Muscle of arm (tissue), 14 donors: ENCODE measurements around the gene SRRM1. TPM values are rescaled to one million over a fixed set of nuclear protein-coding genes. Genes with fewer than 3 reads are reported as not detected.

Source experiments
- DNase-seq: peaks from one replicate; pipeline ENCODE4 v3.0.0-alpha.2; 2013
- long read RNA-seq, 11 donors: transcript quantifications; one replicate each; lab custom pipeline, GENCODE V29; 2026
- polyA plus RNA-seq, 12 donors: library from polyadenylated mRNA; unstranded; fragments of 120-200 nt; gene quantifications; one replicate each; pipeline ENCODE4 v1.2.1, GENCODE V29; 2013; ENCODE audit not compliant: insufficient read length in 12 of 12

Gene SRRM1
- 100 to 1,000 TPM in 6 of 12 donors, 10 to 100 TPM in 5, not detected in 1; 71.9 to 207 (median 106) TPM for polyA plus RNA-seq
- long read RNA-seq, donor 1, transcript SRRM1-216 (2 exons, 513 nt) = major isoform, 8 of 48 reads
- long read RNA-seq, donor 1, partial matches to known transcripts = 35 of 48 reads
- long read RNA-seq, donor 1, other reads (novel, unspliced or antisense) = 0 of 48 reads
- long read RNA-seq, donor 2, partial matches to known transcripts = 17 of 21 reads
- long read RNA-seq, donor 2, other reads (novel, unspliced or antisense) = 0 of 21 reads
- long read RNA-seq, donor 3, partial matches to known transcripts = 45 of 48 reads
- long read RNA-seq, donor 3, other reads (novel, unspliced or antisense) = 0 of 48 reads
- long read RNA-seq, donor 4, partial matches to known transcripts = 0 of 2 reads
- long read RNA-seq, donor 4, other reads (novel, unspliced or antisense) = 0 of 2 reads
- long read RNA-seq, donor 5, full-length matches to known transcripts = 8 of 65 reads
- long read RNA-seq, donor 5, partial matches to known transcripts = 57 of 65 reads
- long read RNA-seq, donor 5, other reads (novel, unspliced or antisense) = 0 of 65 reads
- long read RNA-seq, donor 6, partial matches to known transcripts = 23 of 29 reads
- long read RNA-seq, donor 6, other reads (novel, unspliced or antisense) = 0 of 29 reads
- long read RNA-seq, donor 7, partial matches to known transcripts = 42 of 44 reads
- long read RNA-seq, donor 7, other reads (novel, unspliced or antisense) = 0 of 44 reads
- long read RNA-seq, donor 8, partial matches to known transcripts = 61 of 67 reads
- long read RNA-seq, donor 8, other reads (novel, unspliced or antisense) = 0 of 67 reads
- long read RNA-seq, donor 9, partial matches to known transcripts = 0 of 2 reads
- long read RNA-seq, donor 9, other reads (novel, unspliced or antisense) = 0 of 2 reads
- long read RNA-seq, donor 10, partial matches to known transcripts = 42 of 47 reads
- long read RNA-seq, donor 10, other reads (novel, unspliced or antisense) = 0 of 47 reads
- long read RNA-seq, donor 11, partial matches to known transcripts = 11 of 15 reads
- long read RNA-seq, donor 11, other reads (novel, unspliced or antisense) = 0 of 15 reads

- peak; percentile 99 for DNase-seq
Measured at GRCh38 chr1:24642481-24643362, at the start of gene SRRM1. Gene SRRM1, plus strand, starts transcription at chr1:24643302. Its CDS starts 25 bp downstream, at chr1:24643327.

- no peak for DNase-seq
Measured at GRCh38 chr1:24594328-24594598, 48.8 kb upstream of the SRRM1 start.

GRCh38 chr1:24596401-24596880 is 46.7 kb upstream of the SRRM1 start:
- no peak for DNase-seq

DNA sequence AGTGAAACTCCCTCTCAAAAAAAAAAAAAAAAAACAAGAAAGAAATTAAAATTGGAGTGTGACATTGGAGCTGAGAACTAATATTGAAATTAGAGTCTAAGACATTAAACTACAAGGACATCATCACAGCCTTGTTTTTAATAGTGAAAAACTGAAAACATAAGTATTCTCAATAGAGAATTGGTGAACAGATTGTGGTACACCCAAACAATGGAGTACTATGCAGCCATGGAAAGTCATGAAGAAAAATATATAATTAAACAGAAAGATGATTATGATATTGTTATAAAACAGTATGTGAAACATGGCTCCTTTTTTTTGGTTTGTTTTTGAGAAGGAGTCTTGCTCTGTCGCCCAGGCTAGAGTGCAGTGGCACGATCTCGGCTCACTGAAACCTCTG is 43.8 kb upstream of the SRRM1 start:
- DNase-seq = no peak

- no peak for DNase-seq
Measured at GRCh38 chr1:24600551-24600950, 42.6 kb upstream of the SRRM1 start.

DNA sequence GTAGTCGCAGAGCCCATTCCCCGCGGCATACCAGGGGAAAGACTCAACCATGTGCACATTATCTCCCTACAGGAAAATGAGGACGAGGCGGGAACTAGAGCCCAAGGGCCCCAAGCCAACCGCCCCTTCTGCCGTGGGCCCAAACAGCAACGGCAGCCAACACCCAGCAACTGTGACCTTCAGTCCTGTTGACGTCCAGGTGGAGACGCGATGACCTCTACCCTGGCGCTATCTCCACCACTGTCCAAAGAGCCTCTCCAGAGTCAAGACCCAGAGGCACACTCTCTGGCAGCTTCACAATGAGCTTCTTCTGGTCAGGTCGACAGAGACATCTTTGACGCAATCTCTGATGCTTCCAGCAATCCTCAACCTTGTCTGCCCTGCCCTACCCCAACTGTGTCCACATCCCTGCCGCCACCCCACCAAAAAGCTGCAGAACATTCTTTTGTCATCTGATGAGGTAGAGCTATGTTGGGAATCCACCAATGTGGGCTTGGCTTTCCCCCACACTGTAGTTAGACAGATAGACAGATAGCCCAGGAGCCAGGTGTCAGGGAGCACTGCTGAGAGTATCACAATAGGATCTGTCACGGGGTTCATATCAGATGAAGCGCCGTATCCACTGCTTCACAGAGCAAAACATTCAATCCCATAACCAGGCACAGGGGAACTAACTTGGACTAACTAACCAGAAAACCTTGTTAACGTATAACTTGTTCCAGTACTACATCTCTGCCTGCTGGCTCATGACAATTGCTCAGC is 37.4 kb upstream of the SRRM1 start:
- DNase-seq = no peak

DNA sequence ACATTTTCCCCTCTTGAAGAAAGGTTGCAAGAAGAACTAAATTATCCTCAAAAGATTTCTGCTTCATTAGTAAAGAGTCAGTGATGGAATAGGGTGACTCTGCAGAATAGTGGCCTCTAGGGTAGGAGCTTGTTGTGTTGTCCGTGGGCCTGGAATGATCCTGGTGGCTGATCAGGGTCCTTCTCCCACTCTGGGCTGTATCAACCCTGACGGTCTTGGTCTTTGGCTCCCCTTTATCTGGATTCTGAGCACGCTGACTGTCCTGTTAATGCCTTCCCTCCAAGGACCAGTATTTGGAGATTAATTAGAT is 36.9 kb upstream of the SRRM1 start:
- no peak for DNase-seq

DNA sequence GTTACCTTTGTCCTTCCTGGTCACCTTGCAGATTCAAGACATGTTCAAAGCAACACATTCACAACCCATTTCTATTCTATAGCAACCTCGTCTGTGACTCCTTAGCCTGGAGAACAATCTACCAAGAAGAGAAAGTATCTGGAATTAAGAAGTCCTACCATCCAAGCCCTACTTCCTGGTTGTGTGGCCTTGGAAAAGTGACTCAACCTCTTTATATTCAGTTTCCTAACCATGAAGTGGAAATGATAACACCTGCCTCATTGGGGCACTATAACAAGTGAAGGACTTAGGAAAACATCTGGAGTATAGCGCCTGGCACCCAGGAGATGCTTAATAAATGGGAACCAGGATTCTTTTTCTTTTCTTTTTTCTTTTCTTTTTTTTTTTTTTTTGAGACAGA is 36.5 kb upstream of the SRRM1 start:
- no peak for DNase-seq

GRCh38 chr1:24609949-24610517 is 33.1 kb upstream of the SRRM1 start:
- DNase-seq = no peak

GRCh38 chr1:24619376-24619775 is 23.7 kb upstream of the SRRM1 start:
- no peak for DNase-seq

GRCh38 chr1:24620678-24621077 is 22.4 kb upstream of the SRRM1 start:
- no peak for DNase-seq

DNA sequence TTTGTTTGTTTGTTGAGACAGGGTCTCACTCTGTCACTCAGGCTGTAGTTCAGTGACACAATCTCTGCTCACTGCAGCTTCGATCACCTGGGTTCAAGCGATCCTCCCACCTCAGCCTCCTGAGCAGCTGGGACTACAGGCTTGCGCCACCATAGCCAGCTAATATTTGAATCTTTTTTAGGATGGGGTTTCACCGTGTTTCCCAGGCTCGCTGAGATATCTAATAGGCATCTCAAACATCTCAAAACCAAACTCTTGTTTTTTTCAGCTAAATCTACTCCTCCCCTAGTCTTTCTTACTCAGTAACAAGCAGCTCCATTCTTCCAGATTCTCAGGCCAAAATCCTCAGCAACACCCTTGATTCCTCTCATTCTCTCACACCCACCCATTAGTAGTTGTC is 22.0 kb upstream of the SRRM1 start:
- no peak for DNase-seq

DNA sequence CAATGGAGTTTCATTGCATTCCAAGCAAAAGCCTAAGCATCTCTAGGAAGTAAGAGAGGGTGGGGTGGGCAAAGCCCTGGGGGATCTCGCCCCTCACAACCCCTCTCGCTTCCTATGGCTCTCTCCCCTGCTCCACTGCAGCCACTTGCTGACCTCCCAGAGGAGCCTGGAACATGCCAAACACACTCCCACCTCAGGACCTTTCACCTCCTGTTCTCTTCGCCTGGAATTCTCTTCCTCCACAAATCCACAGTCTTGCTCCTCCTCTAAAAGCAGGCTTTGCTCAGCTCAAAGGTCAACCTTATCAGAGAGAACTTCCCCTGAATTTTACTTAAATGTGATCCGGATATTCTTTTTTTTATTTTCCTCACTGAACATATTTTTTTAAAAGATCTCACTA is 20.9 kb upstream of the SRRM1 start:
- DNase-seq = no peak

GRCh38 chr1:24632832-24633175 is 10.3 kb upstream of the SRRM1 start:
- no peak for DNase-seq

DNA sequence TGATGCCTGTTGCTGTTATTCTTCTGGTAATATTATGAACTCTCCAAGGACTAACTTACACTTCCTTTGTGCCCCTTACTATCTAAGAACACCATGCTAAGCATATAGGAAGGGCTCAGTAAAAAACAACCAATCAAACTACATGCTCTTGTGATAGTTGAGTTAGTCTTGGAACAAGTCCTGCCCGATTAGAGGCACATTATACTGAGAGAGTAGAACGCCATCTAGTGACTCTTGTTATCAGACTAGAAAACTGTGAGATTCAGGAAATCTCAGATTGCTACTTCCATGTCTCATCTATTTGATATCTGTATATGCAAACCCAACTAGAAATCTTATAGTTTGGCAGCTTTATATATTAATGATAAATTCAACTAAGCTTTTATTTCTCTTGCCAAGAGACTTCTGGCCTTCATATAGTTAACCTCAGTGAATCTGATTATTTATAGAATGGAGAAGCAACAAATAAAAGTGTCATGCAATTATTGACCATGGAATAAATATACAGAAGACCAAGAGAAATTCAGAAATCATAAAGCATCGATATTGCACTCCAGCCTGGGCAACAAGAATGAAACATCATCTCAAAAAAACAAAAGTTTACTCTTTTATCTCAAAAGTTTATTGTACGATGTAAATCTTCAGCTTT is 7.8 kb upstream of the SRRM1 start:
- peak; percentile 56 for DNase-seq

DNA sequence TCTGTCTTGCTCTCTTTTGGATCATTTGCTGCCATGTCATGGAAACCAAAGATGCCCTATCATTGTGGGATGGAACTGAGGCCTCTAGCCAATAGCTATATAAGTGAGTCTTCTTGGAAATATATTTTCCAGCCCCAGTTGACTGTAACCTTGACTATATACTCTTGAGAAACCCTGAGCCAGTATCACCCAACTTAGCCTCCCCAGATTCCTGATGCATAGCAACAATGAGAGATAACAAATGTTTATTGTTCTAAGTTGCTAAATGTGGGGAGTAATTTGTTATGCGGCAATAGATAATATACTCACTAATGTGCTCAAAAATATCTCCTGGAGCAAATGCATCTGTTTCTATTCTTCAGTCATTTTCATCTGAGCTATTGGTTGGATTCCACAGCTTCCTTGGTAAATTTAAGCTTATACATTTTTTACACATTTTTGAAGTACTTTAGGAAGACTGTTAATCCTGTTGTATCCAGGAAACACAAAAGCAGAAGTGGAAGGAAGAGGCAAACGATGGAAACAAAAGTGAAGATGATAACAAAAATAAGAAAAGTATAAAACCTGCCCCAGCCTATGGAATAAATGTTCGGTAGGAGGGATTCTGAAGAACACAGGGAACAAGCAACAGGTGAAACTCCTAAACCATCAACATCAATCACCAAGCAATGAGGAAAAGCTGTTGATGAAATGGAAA is 6.3 kb upstream of the SRRM1 start:
- DNase-seq = no peak

DNA sequence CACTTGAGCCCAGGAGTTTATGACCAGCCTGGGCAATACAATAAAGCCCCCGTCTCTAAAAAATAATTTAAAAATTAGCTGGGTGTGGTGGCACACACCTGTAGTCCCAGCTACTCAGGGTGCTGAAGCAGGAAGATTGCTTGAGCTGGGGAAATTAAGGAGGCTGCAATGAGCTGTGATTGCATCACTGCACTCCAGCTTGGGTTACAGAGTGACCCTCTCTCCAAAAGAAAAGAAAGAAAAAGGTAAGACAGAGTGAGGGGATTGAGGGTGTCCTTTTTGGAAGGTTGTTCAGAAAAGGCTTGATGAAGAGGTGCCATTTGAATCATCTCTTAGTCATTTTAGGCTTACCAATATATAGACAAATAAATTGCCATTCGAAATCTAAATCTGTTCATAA is 4.0 kb upstream of the SRRM1 start:
- no peak for DNase-seq

DNA sequence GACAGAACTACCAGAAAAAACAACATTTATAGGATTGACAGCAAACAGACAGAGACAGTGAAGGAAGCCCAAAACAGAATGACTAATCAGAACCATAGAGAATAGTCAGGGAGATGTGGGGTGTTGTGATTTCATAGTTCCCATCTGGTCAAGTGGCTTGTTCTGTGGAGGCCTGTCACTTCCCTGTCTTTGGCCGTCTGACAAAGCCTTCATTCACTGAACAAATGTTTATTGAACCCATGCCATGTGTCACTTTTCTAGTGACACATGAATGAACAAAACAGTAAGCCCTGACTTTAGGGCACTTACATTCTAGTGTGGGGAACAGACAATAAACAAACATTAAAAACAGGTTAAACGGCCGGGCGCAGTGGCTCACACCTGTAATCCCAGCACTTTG is 3.2 kb upstream of the SRRM1 start:
- DNase-seq = no peak

GRCh38 chr1:24640288-24640687 is 2.8 kb upstream of the SRRM1 start:
- DNase-seq = no peak
